ENCODE results near the gene DOCK1. TPM values are rescaled to one million over a fixed set of nuclear protein-coding genes. Genes with fewer than 3 reads are reported as not detected.

The DOCK1 gene
- total RNA-seq, 2 experiments from 2014 or later = not detected

- DNase-seq (no peak), ATAC-seq (ENCODE audit: poor library complexity) (no peak)
- no peaks in the 10 kb centered on the region for H3K36me3 ChIP-seq (ENCODE audit: insufficient read depth, low read length)
- no peaks in the 10 kb centered on the region for H3K27me3 Mint-ChIP-seq
- no peak overlapping the region for H3K4me3 ChIP-seq (ENCODE audit: low read length)
- H3K4me1 ChIP-seq (ENCODE audit: insufficient read depth, low read length) = no peaks in the 10 kb centered on the region
- no peak overlapping the region for H3K27ac ChIP-seq (ENCODE audit: low read depth in 1 of 2, low read length in 2 of 2)
- no peak overlapping the region for H3K4me3 Mint-ChIP-seq
- no peak overlapping the region for H3K27ac Mint-ChIP-seq
- H3K9me3 ChIP-seq (ENCODE audit: control insufficient read depth in 1 of 2, insufficient read depth in 1 of 2, low read length in 2 of 2) = peaks cover 0 to 44% of the 10 kb centered on the region in 2 experiments
- no peaks in the 10 kb centered on the region for H3K4me1 Mint-ChIP-seq (ENCODE audit: low read depth)
- H3K27me3 ChIP-seq (ENCODE audit: control insufficient read depth in 1 of 2, insufficient read depth in 2 of 2, low read length in 2 of 2) = no peaks in the 10 kb centered on the region
- H3K9me3 Mint-ChIP-seq = no peaks in the 10 kb centered on the region
- TF ChIP-seq CTCF (IDR thresholded peaks at IDR 0.05) = no peak
- POLR2A ChIA-PET = no interaction called here
- intact Hi-C loops (cut with DNase I, micrococcal nuclease) = no loop called here
- H3K36me3 Mint-ChIP-seq (ENCODE audit: low read depth) = no peaks in the 10 kb centered on the region
- CTCF ChIA-PET = no interaction called here
Measured at GRCh38 chr10:126955934-126956711, 50.9 kb downstream of the DOCK1 start.

GRCh38 chr10:126956712-126957108, 51.5 kb downstream of the DOCK1 start:
- ATAC-seq (ENCODE audit: poor library complexity) (no peak), DNase-seq (no peak)
- no peak for TF ChIP-seq CTCF (IDR thresholded peaks at IDR 0.05)
- Histone ChIP-seq H3K4me1 (ENCODE audit: insufficient read depth, low read length) (no peaks in the 10 kb centered on the region), H3K27ac (ENCODE audit: low read depth in 1 of 2, low read length in 2 of 2) (no peak overlapping the region), H3K9me3 (ENCODE audit: control insufficient read depth in 1 of 2, insufficient read depth in 1 of 2, low read length in 2 of 2) (peaks cover 0 to 42% of the 10 kb centered on the region in 2 experiments), H3K36me3 (ENCODE audit: insufficient read depth, low read length) (no peaks in the 10 kb centered on the region), H3K27me3 (ENCODE audit: control insufficient read depth in 1 of 2, insufficient read depth in 2 of 2, low read length in 2 of 2) (no peaks in the 10 kb centered on the region), H3K4me3 (ENCODE audit: low read length) (no peak overlapping the region)
- POLR2A ChIA-PET = no interaction called here
- no peaks in the 10 kb centered on the region for H3K36me3 Mint-ChIP-seq (ENCODE audit: low read depth)
- CTCF ChIA-PET = no interaction called here
- no peaks in the 10 kb centered on the region for H3K4me1 Mint-ChIP-seq (ENCODE audit: low read depth)
- no peaks in the 10 kb centered on the region for H3K9me3 Mint-ChIP-seq
- intact Hi-C loops (cut with DNase I, micrococcal nuclease) = no loop called here
- H3K27ac Mint-ChIP-seq = no peak overlapping the region
- H3K27me3 Mint-ChIP-seq = no peaks in the 10 kb centered on the region
- no peak overlapping the region for H3K4me3 Mint-ChIP-seq

GRCh38 chr10:126957111-126957510, 51.9 kb downstream of the DOCK1 start:
- H3K27me3 ChIP-seq (ENCODE audit: control insufficient read depth in 1 of 2, insufficient read depth in 2 of 2, low read length in 2 of 2) = no peaks in the 10 kb centered on the region
- no peak for TF ChIP-seq CTCF (IDR thresholded peaks at IDR 0.05)
- Mint-ChIP-seq H3K27me3 (no peaks in the 10 kb centered on the region), H3K27ac (no peak overlapping the region), H3K9me3 (no peaks in the 10 kb centered on the region), H3K4me1 (ENCODE audit: low read depth) (no peaks in the 10 kb centered on the region), H3K4me3 (no peak overlapping the region), H3K36me3 (ENCODE audit: low read depth) (no peaks in the 10 kb centered on the region)
- ATAC-seq (ENCODE audit: poor library complexity) (no peak), DNase-seq (no peak)
- ChIA-PET CTCF (no interaction called here), POLR2A (no interaction called here)
- no peaks in the 10 kb centered on the region for H3K36me3 ChIP-seq (ENCODE audit: insufficient read depth, low read length)
- no peak overlapping the region for H3K4me3 ChIP-seq (ENCODE audit: low read length)
- H3K27ac ChIP-seq (ENCODE audit: low read depth in 1 of 2, low read length in 2 of 2) = no peak overlapping the region
- H3K9me3 ChIP-seq (ENCODE audit: control insufficient read depth in 1 of 2, insufficient read depth in 1 of 2, low read length in 2 of 2) = peaks cover 0 to 38% of the 10 kb centered on the region in 2 experiments
- intact Hi-C loops (cut with DNase I, micrococcal nuclease) = no loop called here
- H3K4me1 ChIP-seq (ENCODE audit: insufficient read depth, low read length) = no peaks in the 10 kb centered on the region
